IPS-18c (cell line): ENCODE measurements around the gene GRM8.

ENCODE experiments used
- H3K4me3 ChIP-seq: 2 replicates; pipeline ENCODE4 v1.7.0; 2013; ENCODE audit warnings: low read depth, mild to moderate bottlenecking, low read length, moderate library complexity; ENCODE audit not compliant: insufficient read depth
- H3K9me3 ChIP-seq: one replicate; pipeline ENCODE4 v1.6.1; 2013; ENCODE audit warnings: mild to moderate bottlenecking, low read length, moderate library complexity; ENCODE audit not compliant: control insufficient read depth, insufficient read depth

The GRM8 gene

DNA sequence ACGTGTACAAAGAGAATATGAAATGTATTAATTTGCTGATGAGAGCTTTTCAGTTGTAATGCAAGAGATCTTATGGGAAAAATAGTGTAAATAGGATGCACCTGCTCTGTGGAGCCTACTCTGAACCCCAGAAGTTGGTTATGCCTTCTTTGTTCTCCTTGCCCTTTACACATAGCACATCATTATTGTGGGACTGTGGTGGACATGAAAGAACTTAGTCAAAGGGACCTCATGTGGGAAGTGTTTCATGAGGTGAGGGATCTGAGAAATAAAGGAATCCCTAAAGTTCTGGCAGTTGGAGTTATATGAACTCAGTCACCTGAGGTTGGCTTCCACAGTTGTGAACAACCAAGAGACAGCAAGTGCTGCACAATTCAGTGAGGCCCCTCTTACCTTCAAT, 66.1 kb downstream of the GRM8 start:
- Histone ChIP-seq H3K9me3 (no peaks in the 10 kb centered on the region), H3K4me3 (no peak overlapping the region)

DNA sequence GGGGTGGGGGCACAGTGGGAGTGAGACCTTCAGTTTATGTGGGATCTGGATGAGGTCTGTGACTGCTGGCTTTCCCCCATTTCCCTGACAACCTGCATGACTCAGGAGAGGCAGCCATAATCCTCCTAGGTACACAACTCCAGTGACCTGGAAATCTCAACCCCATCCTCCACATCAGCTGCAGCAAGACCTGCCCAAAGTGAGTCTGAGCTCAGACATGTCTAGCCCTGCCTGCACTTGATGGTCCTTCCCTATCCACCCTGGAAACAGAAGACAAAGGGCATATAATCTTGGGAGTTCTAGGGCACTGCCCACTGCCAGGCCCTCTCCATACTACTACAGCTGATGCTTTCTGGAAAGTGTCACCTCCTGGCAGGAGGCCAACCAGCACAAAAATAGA, 75.6 kb downstream of the GRM8 start:
- Histone ChIP-seq H3K4me3 (no peak overlapping the region), H3K9me3 (no peaks in the 10 kb centered on the region)

DNA sequence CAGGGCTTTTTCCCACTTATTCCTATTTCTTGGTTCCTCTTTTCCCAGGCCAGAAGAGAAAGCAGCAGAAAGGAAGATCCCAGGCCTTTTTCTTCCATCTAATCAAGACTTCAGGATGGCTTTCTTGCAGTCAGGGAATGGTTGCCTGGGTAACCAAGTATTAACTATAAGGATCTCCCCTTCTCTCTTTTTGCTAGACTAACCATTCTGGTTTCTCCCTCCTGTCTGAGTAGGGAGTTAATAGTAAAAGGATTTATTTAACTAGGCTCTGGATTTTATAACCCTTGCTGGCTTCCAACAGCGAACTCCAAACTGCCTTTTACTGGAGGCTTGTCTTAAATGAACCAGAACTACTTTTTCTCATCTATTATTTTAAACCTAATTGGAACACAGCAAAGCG, 90.4 kb downstream of the GRM8 start:
- H3K9me3 ChIP-seq: no peaks in the 10 kb centered on the region

DNA sequence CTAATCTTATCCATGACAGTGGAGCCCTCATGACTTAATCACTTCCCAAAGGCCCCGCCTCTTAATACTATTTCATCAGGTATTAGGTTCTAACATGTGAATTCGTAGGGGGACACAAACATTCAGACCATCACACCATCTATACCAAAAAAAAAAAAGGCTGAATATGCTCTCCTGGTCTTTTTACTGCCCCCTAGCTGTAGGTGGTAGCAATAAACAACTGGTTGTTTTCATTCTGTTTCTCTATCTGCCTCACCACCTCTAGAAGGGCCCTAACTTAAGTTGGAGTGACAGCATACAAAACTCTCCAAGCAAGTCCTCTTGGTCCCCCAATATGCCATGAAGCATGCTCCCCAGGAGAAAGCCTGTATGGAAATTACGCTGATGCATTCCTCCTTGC, 94.1 kb downstream of the GRM8 start:
- Histone ChIP-seq H3K9me3 (no peaks in the 10 kb centered on the region), H3K4me3 (no peak overlapping the region)

More for the DNA sequence above, 90.4 kb downstream of the GRM8 start:
- no peak overlapping the region for H3K4me3 ChIP-seq

GRCh38 chr7:127154958-127155357, 97.8 kb downstream of the GRM8 start:
- Histone ChIP-seq H3K4me3 (no peak overlapping the region), H3K9me3 (no peaks in the 10 kb centered on the region)

DNA sequence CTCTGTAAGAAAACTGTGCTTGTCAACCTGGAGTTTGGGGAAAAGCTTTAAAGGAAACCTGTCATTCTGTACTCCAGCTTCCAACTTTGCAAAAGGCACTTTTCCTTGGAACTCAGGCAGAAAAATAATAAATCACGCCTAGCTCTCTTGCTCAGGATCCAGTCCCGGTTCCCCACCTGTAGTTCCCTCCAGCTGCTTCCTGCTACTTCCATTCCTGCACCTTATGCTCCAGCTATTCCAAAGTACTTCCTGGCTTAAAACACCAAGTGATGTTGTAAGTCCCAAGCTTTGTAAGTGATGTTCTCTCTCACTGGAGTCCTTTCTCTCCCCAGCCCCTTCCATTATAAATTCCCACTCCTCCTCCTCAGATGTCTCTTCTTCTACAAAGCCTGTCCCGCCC, 98.6 kb downstream of the GRM8 start:
- H3K9me3 ChIP-seq: no peaks in the 10 kb centered on the region

GRCh38 chr7:127153315-127153714, 99.4 kb downstream of the GRM8 start:
- Histone ChIP-seq H3K4me3 (no peak overlapping the region), H3K9me3 (no peaks in the 10 kb centered on the region)

More for the DNA sequence above, 98.6 kb downstream of the GRM8 start:
- no peak overlapping the region for H3K4me3 ChIP-seq

DNA sequence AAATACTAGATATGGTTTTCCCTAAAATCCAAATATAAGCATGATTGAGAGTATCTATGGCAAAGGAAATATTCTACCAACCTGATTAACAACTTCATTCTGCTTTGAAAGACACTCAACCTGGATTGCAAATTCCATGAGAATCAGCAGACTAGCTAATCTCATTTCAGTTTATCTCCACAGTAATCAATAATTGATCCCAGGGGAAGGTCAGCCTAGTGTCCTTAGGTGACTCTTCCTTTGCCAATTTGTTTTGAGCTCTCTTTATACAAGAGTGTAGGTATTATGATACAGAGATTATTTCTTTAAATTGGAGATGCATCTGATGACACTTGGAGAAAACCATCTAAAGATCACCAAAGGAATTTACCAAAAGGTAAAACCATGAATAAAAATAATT, 100.3 kb downstream of the GRM8 start:
- Histone ChIP-seq H3K4me3 (no peak overlapping the region), H3K9me3 (no peaks in the 10 kb centered on the region)

DNA sequence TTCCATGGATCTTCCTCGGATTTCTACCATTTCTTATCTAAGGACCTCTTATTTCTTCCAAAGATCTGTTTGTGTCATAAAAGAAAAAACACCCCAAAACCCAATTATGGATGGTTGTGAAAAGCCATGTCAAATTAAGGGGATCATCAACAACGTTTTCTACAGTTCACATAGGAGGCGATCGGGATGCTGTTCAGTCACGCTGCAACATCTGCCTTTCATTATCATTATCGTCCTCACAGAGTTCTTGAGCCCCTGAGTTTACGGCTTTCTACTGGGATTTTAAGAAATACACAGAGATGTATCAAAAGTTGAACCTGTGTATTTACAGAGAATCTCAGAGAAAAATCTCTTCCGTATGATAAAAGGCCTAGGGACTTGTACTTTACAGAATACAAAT, 101.4 kb downstream of the GRM8 start:
- Histone ChIP-seq H3K9me3 (no peaks in the 10 kb centered on the region), H3K4me3 (no peak overlapping the region)

DNA sequence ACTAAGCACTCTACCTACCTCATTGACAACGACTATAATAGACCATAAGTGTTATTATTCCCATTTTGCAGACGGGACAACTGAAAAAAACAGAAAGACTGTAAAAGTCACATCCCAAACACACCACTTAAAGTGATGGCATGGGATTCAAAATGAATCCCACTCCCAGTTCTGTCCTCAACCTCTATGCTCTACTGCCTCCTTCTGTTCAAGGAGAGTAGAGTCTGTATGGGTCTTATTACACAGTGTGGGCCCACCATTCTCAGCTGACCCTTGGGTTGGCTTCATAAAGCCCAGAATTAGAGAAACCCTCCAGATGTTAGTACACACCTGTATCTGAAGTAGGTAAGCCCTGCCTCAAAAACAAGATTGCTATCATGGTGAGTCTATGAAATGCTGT, 102.2 kb downstream of the GRM8 start:
- no peak overlapping the region for H3K4me3 ChIP-seq

DNA sequence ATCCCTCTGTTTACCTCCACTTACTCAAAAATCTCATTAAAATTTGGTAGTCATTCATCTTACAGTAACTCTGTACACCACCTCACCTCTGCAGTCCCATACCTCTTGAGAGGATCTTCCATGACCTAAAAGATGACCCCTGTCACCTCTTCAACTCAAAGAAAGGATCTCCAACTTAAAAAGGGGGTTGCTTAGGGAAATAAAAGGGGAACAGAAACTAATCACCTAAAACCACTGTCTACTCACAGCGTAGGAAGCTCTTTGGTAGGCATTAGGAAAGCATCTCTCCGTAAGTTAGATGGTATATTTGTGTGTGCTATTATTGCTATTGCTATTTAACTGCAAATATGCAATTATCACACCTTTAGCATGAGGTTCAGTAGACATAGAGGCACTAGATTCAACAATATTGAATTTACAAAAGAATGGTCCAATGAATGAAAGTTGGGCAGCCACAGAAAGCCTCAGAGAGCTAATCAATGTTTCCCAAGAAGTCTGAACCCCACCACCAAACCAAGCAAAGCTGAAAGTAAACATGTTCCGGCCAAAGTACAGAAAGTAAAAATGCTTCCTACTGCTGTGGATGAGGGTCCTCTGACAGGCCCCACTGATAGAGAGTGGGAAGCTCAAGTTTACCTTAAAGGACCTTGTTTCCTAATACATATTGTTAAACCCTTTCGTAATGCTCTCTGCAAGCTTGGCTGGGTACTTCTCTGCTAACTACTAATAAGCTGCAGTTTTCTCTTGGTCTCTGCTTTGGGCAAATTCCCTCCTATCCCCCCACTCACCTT, 105.8 kb downstream of the GRM8 start:
- H3K9me3 ChIP-seq: no peaks in the 10 kb centered on the region
- no peak overlapping the region for H3K4me3 ChIP-seq

More for the DNA sequence above, 102.2 kb downstream of the GRM8 start:
- no peaks in the 10 kb centered on the region for H3K9me3 ChIP-seq

GRCh38 chr7:127137146-127137545, 115.6 kb downstream of the GRM8 start:
- Histone ChIP-seq H3K4me3 (no peak overlapping the region), H3K9me3 (no peaks in the 10 kb centered on the region)

DNA sequence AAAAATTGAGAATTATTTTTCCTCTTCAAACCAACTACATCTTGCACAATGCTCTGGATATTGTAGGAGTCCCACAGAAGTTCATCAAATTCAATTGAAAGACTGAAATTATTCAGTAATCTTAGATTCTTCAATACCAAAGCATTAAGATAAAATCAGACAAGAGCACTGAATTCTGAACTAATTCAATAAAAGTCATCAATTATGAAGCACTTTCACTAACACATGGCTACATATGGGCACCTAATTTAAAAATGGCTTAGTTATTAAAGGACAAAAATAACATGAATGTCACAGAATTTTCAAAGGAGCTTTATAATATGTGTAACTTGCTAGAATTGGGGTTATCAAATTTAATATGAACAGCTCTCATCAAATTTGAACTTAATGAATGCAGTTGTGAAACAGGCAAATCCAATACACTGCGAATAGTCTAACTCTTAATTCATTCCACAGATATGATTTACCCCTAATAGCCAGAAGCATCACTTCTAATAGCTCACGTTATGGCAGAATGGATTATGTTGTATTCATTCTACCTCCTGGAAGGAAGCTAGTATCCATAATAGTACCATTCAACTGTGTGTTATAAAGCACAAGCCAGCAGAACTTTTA, 116.8 kb downstream of the GRM8 start:
- Histone ChIP-seq H3K4me3 (no peak overlapping the region), H3K9me3 (no peaks in the 10 kb centered on the region)

DNA sequence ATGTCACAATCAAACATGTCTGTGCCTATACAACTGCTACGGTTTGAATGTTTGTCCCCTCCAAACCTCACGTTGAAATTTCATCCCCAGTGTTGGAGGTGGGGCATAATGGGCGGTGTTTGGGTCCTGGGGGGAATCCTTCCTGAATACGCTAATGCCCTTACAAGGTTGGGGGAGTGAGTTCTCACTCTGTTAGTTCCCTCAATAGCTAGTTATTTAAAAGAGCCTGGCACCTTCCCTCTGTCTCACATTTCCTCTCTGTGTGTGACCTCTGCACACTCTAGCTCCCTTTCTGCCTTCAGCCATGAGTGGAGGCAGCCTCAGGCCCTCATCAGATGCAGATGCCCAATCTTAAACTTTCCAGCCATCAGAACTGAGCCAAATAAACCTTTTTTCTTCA, 129.5 kb downstream of the GRM8 start:
- H3K4me3 ChIP-seq: no peak overlapping the region
- H3K9me3 ChIP-seq: no peaks in the 10 kb centered on the region

DNA sequence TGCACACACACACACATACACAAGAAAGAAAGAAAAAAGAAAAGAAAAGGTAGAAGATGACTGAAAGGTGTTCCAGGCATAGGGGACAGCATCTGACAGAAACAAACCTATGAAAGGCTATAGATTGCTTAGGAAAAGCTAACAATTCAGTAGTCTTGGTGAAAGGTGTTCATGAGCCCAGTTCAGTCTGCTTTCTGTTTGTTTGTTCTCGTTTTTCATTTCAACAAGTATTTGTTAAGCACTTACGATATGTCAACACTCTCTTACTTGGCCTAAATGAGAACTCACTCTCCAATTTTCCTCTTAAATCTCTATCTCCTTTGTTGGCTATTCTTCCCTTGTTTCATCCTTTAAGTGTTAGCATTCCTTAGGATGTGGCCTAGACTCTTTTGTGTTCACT, 133.2 kb downstream of the GRM8 start:
- no peaks in the 10 kb centered on the region for H3K9me3 ChIP-seq
- no peak overlapping the region for H3K4me3 ChIP-seq

DNA sequence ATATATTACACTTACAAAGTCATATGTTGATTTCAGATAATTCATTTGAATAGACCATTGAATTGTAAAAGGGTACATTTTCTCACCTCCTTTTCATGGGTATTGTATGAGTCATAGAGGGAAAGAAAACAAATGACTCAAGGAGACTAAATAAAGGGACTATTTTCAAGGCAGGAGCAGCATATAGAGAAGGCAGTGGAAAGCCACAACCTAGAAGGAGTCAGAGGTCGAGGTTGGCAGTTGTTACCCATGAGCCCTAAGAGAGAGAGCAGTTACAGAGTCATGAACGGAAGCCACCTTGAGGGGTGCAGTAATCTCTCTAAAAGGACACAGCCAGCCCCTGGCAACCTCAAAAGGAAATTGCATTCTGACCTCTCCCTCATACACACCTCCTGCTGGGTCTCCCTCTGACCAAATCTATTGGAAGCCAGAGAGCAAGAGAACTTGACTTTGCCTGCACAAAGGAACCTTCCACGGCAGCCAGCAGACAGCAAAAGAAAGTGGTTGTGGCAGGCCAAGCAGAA, 137.9 kb downstream of the GRM8 start:
- H3K4me3 ChIP-seq: no peak overlapping the region
- no peaks in the 10 kb centered on the region for H3K9me3 ChIP-seq

DNA sequence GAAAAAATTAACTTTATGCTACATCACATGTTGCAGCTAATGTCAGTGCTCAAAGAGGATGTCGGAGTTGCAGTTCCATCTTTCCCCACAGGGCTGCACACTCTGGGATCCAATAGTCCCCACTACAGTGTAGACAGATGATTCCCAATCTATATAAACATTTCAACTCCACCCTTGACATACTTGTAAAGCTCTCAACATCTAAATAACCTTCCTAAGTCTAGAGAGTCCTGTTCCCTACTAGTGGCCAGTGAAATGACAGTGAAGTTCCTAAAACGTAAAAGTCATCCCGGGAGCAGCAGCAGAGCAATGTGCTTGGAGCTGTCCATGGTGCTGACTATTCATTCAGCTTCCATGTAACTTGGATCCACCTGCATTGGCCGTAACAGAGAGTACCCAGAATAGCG, 145.1 kb downstream of the GRM8 start:
- Histone ChIP-seq H3K4me3 (no peak overlapping the region), H3K9me3 (no peaks in the 10 kb centered on the region)

GRCh38 chr7:127093340-127093739, 159.4 kb downstream of the GRM8 start:
- no peak overlapping the region for H3K4me3 ChIP-seq
- H3K9me3 ChIP-seq: no peaks in the 10 kb centered on the region
